GDM1 (cell line): ENCODE measurements around the gene CCDC88B.

Experiments used
- DNase-seq: peaks from one replicate; lab custom pipeline; 2025; lab: John Stamatoyannopoulos, UW

Gene CCDC88B

GRCh38 chr11:64384981-64385944 lies 45.3 kb downstream of the CCDC88B start:
- DNase-seq = no peak

- DNase-seq = no peak
Measured at GRCh38 chr11:64385945-64386704, 46.1 kb downstream of the CCDC88B start.

GRCh38 chr11:64387916-64388315 lies 47.9 kb downstream of the CCDC88B start:
- no peak for DNase-seq

GRCh38 chr11:64388894-64389293 lies 48.9 kb downstream of the CCDC88B start:
- no peak for DNase-seq

GRCh38 chr11:64389851-64390250 lies 49.8 kb downstream of the CCDC88B start:
- no peak for DNase-seq

GRCh38 chr11:64390558-64390957 lies 50.6 kb downstream of the CCDC88B start:
- no peak for DNase-seq

GRCh38 chr11:64391839-64392238 lies 51.8 kb downstream of the CCDC88B start:
- no peak for DNase-seq

- DNase-seq = no peak
Measured at GRCh38 chr11:64395545-64396078, 55.6 kb downstream of the CCDC88B start.

GRCh38 chr11:64396079-64396591 lies 56.1 kb downstream of the CCDC88B start:
- no peak for DNase-seq

GRCh38 chr11:64400102-64400501 lies 60.1 kb downstream of the CCDC88B start:
- no peak for DNase-seq

GRCh38 chr11:64400667-64401066 lies 60.7 kb downstream of the CCDC88B start:
- DNase-seq = no peak

GRCh38 chr11:64401775-64402174 lies 61.8 kb downstream of the CCDC88B start:
- no peak for DNase-seq

GRCh38 chr11:64403106-64403505 lies 63.1 kb downstream of the CCDC88B start:
- no peak for DNase-seq

- no peak for DNase-seq
Measured at GRCh38 chr11:64406221-64406946, 66.4 kb downstream of the CCDC88B start.
